ENCODE measurements around the gene HBZ.

- TF ChIP-seq CTCF (IDR thresholded peaks at IDR 0.05; ENCODE audit: poor library complexity) (no peak), EZH2 (IDR thresholded peaks at IDR 0.05; ENCODE audit: borderline replicate concordance) (no peak), EZH2phosphoT487 (IDR thresholded peaks at IDR 0.05; ENCODE audit: low read depth, severe bottlenecking, unreplicated experiment) (no peak)
Observed at GRCh38 chr16:194516-194915, 42.1 kb downstream of the HBZ start.

Data from hepatocyte (in vitro differentiated cells).